H1 (cell line): ENCODE measurements around the gene NME9. TPM values are rescaled to one million over a fixed set of nuclear protein-coding genes. Genes with fewer than 3 reads are reported as not detected.

ENCODE experiments used
- CTCF ChIA-PET: fragments of 300-600 bp; sonication (Branson Sonifier 250); formaldehyde crosslinking; loops from one replicate; lab custom pipeline; 2021; ENCODE audit not compliant: partially characterized antibody; lab: Charles Lee
- POLR2A ChIA-PET: fragments of 300-600 bp; sonication (Branson Sonifier 250); formaldehyde crosslinking; loops from one replicate; lab custom pipeline; 2021; ENCODE audit warnings: inconsistent platforms; ENCODE audit not compliant: partially characterized antibody; lab: Charles Lee
- DNase-seq, 2 experiments: peaks; one replicate each; pipeline versions ENCODE4 v3.0.0 to v3.0.0-alpha.2; 2010 to 2022; ENCODE audit warnings: low spot score in 2 of 2, low read depth in 1 of 2, mixed read lengths in 1 of 2
- FAIRE-seq: peaks from 2 replicates; lab custom pipeline; 2011; peaks lifted over from hg19 to GRCh38; lab: Jason Lieb, UNC
- H2AFZ ChIP-seq: 2 replicates; pipeline ENCODE4 v1.8.1; 2012; ENCODE audit warnings: low read length, inconsistent platforms
- H2AK5ac ChIP-seq: 2 replicates; pipeline ENCODE4 v1.6.1; 2013; ENCODE audit warnings: low read depth, low read length
- H2BK120ac ChIP-seq: replicated peaks from 2 replicates; pipeline ENCODE3; 2013; ENCODE audit warnings: low read depth, low read length, inconsistent platforms
- H2BK12ac ChIP-seq: 2 replicates; pipeline ENCODE4 v1.6.1; 2013; ENCODE audit warnings: low read depth, low read length
- H2BK15ac ChIP-seq: 2 replicates; pipeline ENCODE4 v1.6.1; 2013; ENCODE audit warnings: low read length
- H2BK20ac ChIP-seq: 2 replicates; pipeline ENCODE4 v1.6.1; 2013; ENCODE audit warnings: low read length
- H2BK5ac ChIP-seq: 2 replicates; pipeline ENCODE4 v1.6.1; 2013; ENCODE audit warnings: low read depth, low read length
- H3K14ac ChIP-seq: 2 replicates; pipeline ENCODE4 v1.6.1; 2013; ENCODE audit warnings: inconsistent platforms; ENCODE audit not compliant: insufficient read length
- H3K18ac ChIP-seq: 2 replicates; pipeline ENCODE4 v1.6.1; 2013; ENCODE audit warnings: low read length; ENCODE audit errors: extremely low read depth
- H3K23ac ChIP-seq: 2 replicates; pipeline ENCODE4 v1.6.1; 2013; ENCODE audit warnings: inconsistent platforms; ENCODE audit not compliant: insufficient read length
- H3K23me2 ChIP-seq: 2 replicates; pipeline ENCODE4 v1.6.1; 2013; ENCODE audit warnings: low read depth, low read length
- H3K27ac ChIP-seq: 2 replicates; pipeline ENCODE4 v1.6.1; 2011; ENCODE audit warnings: low read depth, low read length, inconsistent platforms
- H3K27me3 ChIP-seq, 4 experiments: replicated peaks in 1 of 4; 1 replicate in 1 of 4; 2 replicates in 3 of 4; pipeline versions ENCODE4 v1.6.1 to v1.8.1; 2011 to 2013; ENCODE audit warnings: low read length in 3 of 4, mild to moderate bottlenecking in 3 of 4, inconsistent platforms in 2 of 4, mixed read lengths in 2 of 4, moderate library complexity in 1 of 4; ENCODE audit not compliant: control insufficient read depth in 3 of 4, insufficient read depth in 3 of 4; ENCODE audit errors: extremely low read depth in 1 of 4
- H3K36me3 ChIP-seq, 4 experiments: 2 replicates each; pipeline versions ENCODE4 v1.6.1 to v1.8.1; 2011 to 2013; ENCODE audit warnings: mild to moderate bottlenecking in 4 of 4, low read length in 3 of 4, moderate library complexity in 2 of 4, control low read depth in 1 of 4, inconsistent platforms in 1 of 4; ENCODE audit not compliant: insufficient read depth in 4 of 4, control insufficient read depth in 2 of 4
- H3K4ac ChIP-seq: replicated peaks from 2 replicates; pipeline ENCODE3; 2013; ENCODE audit warnings: low read length, low read depth, mixed read lengths, inconsistent platforms; ENCODE audit not compliant: insufficient read length
- H3K4me1 ChIP-seq, 4 experiments: replicated peaks in 1 of 4; 1 replicate in 1 of 4; 2 replicates in 3 of 4; pipeline versions ENCODE4 v1.6.1 to v1.8.1; 2011 to 2013; ENCODE audit warnings: low read length in 3 of 4, inconsistent platforms in 2 of 4, mixed read lengths in 1 of 4; ENCODE audit not compliant: insufficient read depth in 4 of 4, control insufficient read depth in 3 of 4
- H3K4me2 ChIP-seq, 2 experiments: 2 replicates each; pipeline versions ENCODE4 v1.6.1 to v1.8.1; 2011 to 2013; ENCODE audit warnings: low read depth in 2 of 2, low read length in 2 of 2, control low read depth in 1 of 2, inconsistent platforms in 1 of 2, mild to moderate bottlenecking in 1 of 2; ENCODE audit not compliant: insufficient read depth in 1 of 2
- H3K4me3 ChIP-seq, 4 experiments: fragments of 200-600, 300-600 bp in 1 of 4; sonication (generic), shearing (Covaris generic), sonication (Bioruptor Twin) in 1 of 4; 2 replicates each; pipeline versions ENCODE4 v1.5.1 to v1.8.1; 2011 to 2016; ENCODE audit warnings: low read length in 4 of 4, low read depth in 3 of 4, control low read depth in 2 of 4, inconsistent platforms in 2 of 4, mild to moderate bottlenecking in 2 of 4, mixed read lengths in 1 of 4, moderate library complexity in 1 of 4; ENCODE audit not compliant: insufficient read depth in 2 of 4; ENCODE audit errors: extremely low read depth in 1 of 4
- H3K56ac ChIP-seq: replicated peaks from 2 replicates; pipeline ENCODE3; 2013; ENCODE audit warnings: low read depth, mild to moderate bottlenecking, mixed read lengths, low read length, inconsistent platforms; ENCODE audit not compliant: insufficient read length
- H3K79me1 ChIP-seq: 2 replicates; pipeline ENCODE4 v1.6.1; 2013; ENCODE audit warnings: low read depth, low read length, control low read depth
- H3K79me2 ChIP-seq, 2 experiments: 2 replicates each; pipeline versions ENCODE4 v1.6.1 to v1.8.1; 2012 to 2013; ENCODE audit warnings: low read length in 2 of 2, mild to moderate bottlenecking in 2 of 2, inconsistent platforms in 1 of 2; ENCODE audit not compliant: insufficient read depth in 2 of 2, control insufficient read depth in 1 of 2
- H3K9ac ChIP-seq, 4 experiments: replicated peaks in 1 of 4; 1 replicate in 1 of 4; 2 replicates in 3 of 4; pipeline versions ENCODE4 v1.6.1 to v1.8.1; 2011 to 2013; ENCODE audit warnings: low read depth in 3 of 4, low read length in 3 of 4, control low read depth in 2 of 4, mild to moderate bottlenecking in 2 of 4, moderate library complexity in 2 of 4, inconsistent platforms in 1 of 4; ENCODE audit errors: extremely low read depth in 1 of 4
- H3K9me3 ChIP-seq, 2 experiments: 2 replicates each; pipeline versions ENCODE4 v1.6.1 to v1.8.1; 2012 to 2013; ENCODE audit warnings: mild to moderate bottlenecking in 2 of 2, moderate library complexity in 2 of 2, control low read depth in 1 of 2, inconsistent platforms in 1 of 2, low read depth in 1 of 2, low read length in 1 of 2, mixed read lengths in 1 of 2; ENCODE audit not compliant: insufficient read depth in 2 of 2
- H4K20me1 ChIP-seq, 2 experiments: replicated peaks in 1 of 2; 2 replicates each; pipeline versions ENCODE3 to v1.8.1; 2011 to 2013; ENCODE audit warnings: inconsistent platforms in 2 of 2, low read length in 2 of 2, mild to moderate bottlenecking in 1 of 2; ENCODE audit not compliant: insufficient read depth in 2 of 2, control insufficient read depth in 1 of 2
- H4K5ac ChIP-seq: 2 replicates; pipeline ENCODE4 v1.6.1; 2013; ENCODE audit warnings: low read length, low read depth, mixed read lengths, inconsistent platforms; ENCODE audit not compliant: insufficient read length
- H4K8ac ChIP-seq: 2 replicates; pipeline ENCODE4 v1.8.0; 2013; ENCODE audit warnings: mild to moderate bottlenecking, moderate library complexity, low read length, inconsistent platforms; ENCODE audit not compliant: insufficient read depth; ENCODE audit errors: extremely low read depth
- H4K91ac ChIP-seq: replicated peaks from 2 replicates; pipeline ENCODE3; 2013; ENCODE audit warnings: low read length, mixed read lengths, inconsistent platforms; ENCODE audit not compliant: insufficient read length
- FOSL1 ChIP-seq: IDR thresholded peaks from 2 replicates; pipeline ENCODE4 v1.6.1; 2011; ENCODE audit warnings: mild to moderate bottlenecking, low read depth, low read length, moderate library complexity; ENCODE audit not compliant: insufficient read depth
- RFX5 ChIP-seq: IDR thresholded peaks from 2 replicates; pipeline ENCODE4 v1.6.1; 2011; ENCODE audit warnings: low read depth, low read length, improper control_type of control experiment, borderline replicate concordance
- SP4 ChIP-seq: IDR thresholded peaks from 2 replicates; pipeline ENCODE4 v1.6.1; 2012; ENCODE audit warnings: low read length, inconsistent platforms
- WGBS, 2 experiments: shearing (Covaris generic) in 1 of 2; methylation state at CpG; one replicate each; pipeline versions ENCODE4 v1.1.6 to v1.1.7; 2013 to 2015; ENCODE audit warnings: low lambda C conversion rate in 2 of 2, mixed read lengths in 2 of 2, inconsistent platforms in 1 of 2, low coverage in 1 of 2, missing lambda C conversion rate in 1 of 2; ENCODE audit not compliant: insufficient replicate concordance in 2 of 2, insufficient coverage in 1 of 2, insufficient read length in 1 of 2; ENCODE audit errors: extremely low coverage in 1 of 2, missing lambda C conversion rate in 1 of 2; 5-methylcytosine and 5-hydroxymethylcytosine counted together
- polyA plus RNA-seq, 7 experiments: library from polyadenylated mRNA; depleted of rRNA in 3 of 7; stranded (reverse) in 5 of 7; unstranded in 2 of 7; fragments of >200 nt in 5 of 7; fragments of 200-250 nt in 2 of 7; gene quantifications; 1 replicate in 5 of 7; 2 replicates in 1 of 7; 4 replicates in 1 of 7; pipeline versions ENCODE4 v1.2.1 to v1.2.3, GENCODE V29; 2011 to 2013; ENCODE audit warnings: missing spikeins in 2 of 7, mixed read lengths in 2 of 7
- total RNA-seq: library from RNA; stranded (reverse); fragmentation: NEBNext Ultra II Directional; extraction: Animal tissue kit (Norgen Biotek cat#: 25700); gene quantifications from 2 replicates; pipeline ENCODE4 v1.2.1, GENCODE V29; 2021

NME9 gene
- total and polyA plus RNA-seq, 2 of the 8 experiments (the other 6 are each of a cell fraction or from before 2014, with no cell fraction given) = 0.11 TPM; not detected in 1

- Histone ChIP-seq H2AK5ac (no peak overlapping the region), H2BK120ac (no peak overlapping the region), H3K79me1 (no peaks in the 10 kb centered on the region; the same call in 1 of the 2 replicates), H2BK20ac (no peak overlapping the region), H4K8ac (no peak overlapping the region), H3K23me2 (no peaks in the 10 kb centered on the region), H3K79me2 (no peaks in the 10 kb centered on the region), H2BK15ac (no peak overlapping the region), H3K4me2 (no peak overlapping the region), H3K27ac (no peak overlapping the region), H3K9ac (no peak overlapping the region), H3K23ac (no peak overlapping the region), H3K27me3 (no peaks in the 10 kb centered on the region), H2BK12ac (no peak overlapping the region), H4K20me1 (peaks cover 0 to 4% of the 10 kb centered on the region in 2 experiments), H3K4me3 (no peak overlapping the region), H3K14ac (no peak overlapping the region), H4K5ac (no peak overlapping the region), H3K56ac (no peak overlapping the region), H4K91ac (no peak overlapping the region), H3K36me3 (0 out of 8 replicates have a peak, but pooled peaks cover 0 to 3% (median 0%) of the 10 kb centered on the region in 4 experiments), H2AFZ (no peak overlapping the region), H2BK5ac (no peak overlapping the region), H3K18ac (no peak overlapping the region), H3K4ac (no peak overlapping the region), H3K4me1 (peaks cover 0 to 3% (median 0%) of the 10 kb centered on the region in 4 experiments; a peak in 3 of 7 replicates), H3K9me3 (no peaks in the 10 kb centered on the region)
- ChIA-PET POLR2A (no interaction called here), CTCF (interaction anchor here (0.8 to 2.0 kb wide), 2 partner anchors 9 to 26 kb away, joined by 4 to 5 read pairs; no protein-coding TSS in a partner anchor)
- DNase-seq (no peak), FAIRE-seq (no peak)
- 86% methylated on average over 7 of the region's 7 CpGs; no CpG with 5 or more reads in 1 of the 2 experiments for WGBS, 2 experiments
- TF ChIP-seq SP4 (no peak), FOSL1 (no peak), RFX5 (no peak)
Observed at GRCh38 chr3:138356730-138357405, 27.2 kb upstream of the NME9 start.
